GM19324 (cell line): Measurements from ENCODE around the gene CPN1.
"Not testable (repeated sequence)": the region's sequence is repeated elsewhere in the genome, so short reads cannot be mapped to it uniquely, and the experiment has no call there.

ENCODE experiments used
- ATAC-seq: cut with Tn5 transposase; IDR thresholded peaks from one replicate; pipeline ENCODE4 v1.9.1; 2021; ENCODE audit warnings: mild to moderate bottlenecking, moderate library complexity; ENCODE audit not compliant: unreplicated experiment, low FRiP score

CPN1 gene

GRCh38 chr10:100081075-100082001 is at the start of gene CPN1:
TSS of gene CPN1 (minus strand) at chr10:100081869. CDS start at chr10:100081625, 244 bp downstream.
- no peak for ATAC-seq

GRCh38 chr10:100130831-100131230 is 49.2 kb upstream of the CPN1 start:
- ATAC-seq, result no peak

GRCh38 chr10:100129424-100129823 is 47.8 kb upstream of the CPN1 start:
- no peak for ATAC-seq

GRCh38 chr10:100128951-100129350 is 47.3 kb upstream of the CPN1 start:
- no peak for ATAC-seq

- not testable (repeated sequence) for ATAC-seq
Observed at GRCh38 chr10:100125335-100125734, 43.7 kb upstream of the CPN1 start.

- ATAC-seq, result no peak
Observed at GRCh38 chr10:100124097-100124496, 42.4 kb upstream of the CPN1 start.

GRCh38 chr10:100122780-100123179 is 41.1 kb upstream of the CPN1 start:
- no peak for ATAC-seq

- no peak for ATAC-seq
Observed at GRCh38 chr10:100120550-100120949, 38.9 kb upstream of the CPN1 start.

GRCh38 chr10:100119726-100120125 is 38.1 kb upstream of the CPN1 start:
- no peak for ATAC-seq

- ATAC-seq, result no peak
Observed at GRCh38 chr10:100114976-100115770, 33.5 kb upstream of the CPN1 start.

GRCh38 chr10:100114460-100114859 is 32.8 kb upstream of the CPN1 start:
- no peak for ATAC-seq

GRCh38 chr10:100109670-100110069 is 28.0 kb upstream of the CPN1 start:
- no peak for ATAC-seq

GRCh38 chr10:100106865-100107264 is 25.2 kb upstream of the CPN1 start:
- no peak for ATAC-seq

- no peak for ATAC-seq
Observed at GRCh38 chr10:100104300-100104699, 22.6 kb upstream of the CPN1 start.

GRCh38 chr10:100103581-100103980 is 21.9 kb upstream of the CPN1 start:
- no peak for ATAC-seq

- no peak for ATAC-seq
Observed at GRCh38 chr10:100101192-100102076, 19.8 kb upstream of the CPN1 start.

GRCh38 chr10:100100651-100101184 is 19.0 kb upstream of the CPN1 start:
- ATAC-seq, result no peak

- no peak for ATAC-seq
Observed at GRCh38 chr10:100089241-100089640, 7.6 kb upstream of the CPN1 start.

GRCh38 chr10:100086708-100087107 is 5.0 kb upstream of the CPN1 start:
- not testable (repeated sequence) for ATAC-seq

GRCh38 chr10:100085596-100085995 is 3.9 kb upstream of the CPN1 start:
- no peak for ATAC-seq
